Stimulated activated CD4-positive, alpha-beta T cell treated with anti-CD3 and anti-CD28 coated beads, Interleukin-1b, Interleukin-23, amount 100 ng/mL, for 1 hour (primary cell): ENCODE measurements around the gene CASK.

Experiments used
- DNase-seq, 2 donors: peaks; one replicate each; pipeline ENCODE4 v3.0.0-alpha.2; 2020; ENCODE audit warnings: low read depth in 2 of 2

The CASK gene

GRCh38 chrX:41923211-41923977 lies at the start of gene CASK:
CASK (minus strand) TSS chrX:41923554; CDS start chrX:41922988, 566 bp downstream.
- DNase-seq = peak; percentile 76 to 84

DNA sequence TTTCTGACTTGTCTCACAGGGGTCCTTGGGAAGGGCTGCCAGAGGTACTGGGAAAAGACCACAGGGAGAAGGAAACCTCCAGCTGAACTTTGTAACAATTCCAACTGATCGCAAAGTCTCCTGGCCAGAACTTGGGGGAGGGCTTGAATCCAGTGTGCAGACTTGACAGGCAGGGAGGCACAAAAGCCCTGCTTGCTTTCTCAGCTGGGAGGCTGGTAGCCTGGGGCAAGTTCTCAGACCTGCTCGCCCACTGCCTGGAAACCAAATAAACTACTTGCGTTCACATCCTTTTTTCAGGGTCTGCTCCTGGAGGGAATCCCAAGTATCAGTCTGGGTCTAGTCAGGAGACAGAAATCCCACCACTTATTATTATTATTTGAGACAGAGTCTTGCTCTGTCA lies 48.0 kb upstream of the CASK start:
- DNase-seq = no peak

DNA sequence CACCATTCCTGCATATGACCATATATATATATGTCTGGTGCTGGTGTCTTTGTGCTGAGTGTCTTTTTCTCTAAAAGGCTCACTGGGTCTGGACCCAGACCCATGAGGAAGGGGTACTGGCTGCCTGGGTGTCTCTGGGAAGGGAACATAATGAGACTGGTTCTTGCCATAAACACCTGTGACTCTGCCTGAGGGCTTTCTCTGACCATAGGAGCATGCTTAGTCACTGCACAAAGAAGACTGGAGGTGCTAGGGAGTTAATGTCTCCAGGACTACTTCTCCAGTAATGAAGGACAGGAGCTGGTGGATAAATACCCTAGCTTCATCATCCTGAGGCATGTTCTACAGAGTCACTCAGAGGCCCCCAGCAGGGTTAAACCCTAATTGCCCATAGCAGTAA lies 47.1 kb upstream of the CASK start:
- DNase-seq = no peak

GRCh38 chrX:41963348-41963747 lies 40.0 kb upstream of the CASK start:
- DNase-seq = no peak

DNA sequence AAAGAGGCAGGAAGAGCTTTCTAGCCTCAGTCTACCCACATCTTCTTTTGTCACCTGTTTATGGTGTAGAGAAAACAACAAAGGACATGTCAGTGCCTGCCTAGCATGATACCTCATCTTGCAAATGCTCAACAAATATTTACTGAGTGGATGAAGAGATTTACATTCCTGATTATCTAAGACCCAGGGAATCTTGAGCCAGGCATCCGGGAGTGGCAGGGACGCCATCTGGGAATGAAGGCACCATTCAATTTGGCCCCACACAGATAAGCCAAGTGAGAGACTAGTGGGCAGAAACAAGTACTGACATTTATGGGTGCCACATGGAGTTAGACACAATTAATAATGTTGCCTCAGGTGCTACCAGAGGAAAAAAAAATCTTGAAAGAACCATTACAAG lies 36.8 kb upstream of the CASK start:
- no peak for DNase-seq

- DNase-seq = no peak
Observed at GRCh38 chrX:41958861-41959260, 35.5 kb upstream of the CASK start.

GRCh38 chrX:41956027-41956426 lies 32.7 kb upstream of the CASK start:
- no peak for DNase-seq

DNA sequence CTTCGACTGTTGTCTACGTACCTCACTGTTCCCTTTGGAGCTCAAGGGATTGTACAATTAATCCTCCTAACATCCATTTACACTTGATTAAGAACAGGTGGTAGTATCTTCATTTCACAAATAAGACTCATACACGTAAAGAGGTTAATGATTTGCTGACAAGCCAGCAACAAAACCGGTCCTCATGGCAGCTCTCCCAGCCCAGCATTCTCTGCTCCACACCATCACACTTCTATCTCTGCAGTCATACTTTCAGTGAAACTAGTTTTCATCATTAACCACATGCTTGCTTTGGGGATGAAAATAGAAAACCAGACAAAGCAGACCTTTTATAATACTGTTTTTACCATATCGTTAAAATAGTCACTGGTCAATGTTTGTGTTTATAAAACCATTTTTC lies 28.7 kb upstream of the CASK start:
- no peak for DNase-seq

- no peak for DNase-seq
Observed at GRCh38 chrX:41946989-41947612, 23.7 kb upstream of the CASK start.

DNA sequence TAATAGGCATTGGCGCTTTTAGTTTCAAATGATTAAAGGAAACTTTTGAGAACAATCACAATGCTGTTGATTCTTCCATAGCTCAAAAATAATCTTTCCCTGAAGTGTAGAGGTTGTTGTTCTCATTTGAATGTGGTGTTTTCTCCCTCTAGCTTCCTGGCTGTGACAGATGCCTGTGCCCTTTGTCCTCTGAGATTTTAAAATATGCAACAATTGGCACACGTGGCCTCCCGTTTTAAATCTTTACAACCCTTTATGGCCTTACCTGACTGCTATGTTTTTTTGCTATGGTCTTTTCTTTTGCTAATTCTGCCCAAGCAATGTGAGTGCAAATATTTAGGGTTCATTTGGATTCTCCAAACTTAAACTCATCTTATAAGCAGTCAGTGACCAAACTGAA lies 22.9 kb upstream of the CASK start:
- DNase-seq = no peak

DNA sequence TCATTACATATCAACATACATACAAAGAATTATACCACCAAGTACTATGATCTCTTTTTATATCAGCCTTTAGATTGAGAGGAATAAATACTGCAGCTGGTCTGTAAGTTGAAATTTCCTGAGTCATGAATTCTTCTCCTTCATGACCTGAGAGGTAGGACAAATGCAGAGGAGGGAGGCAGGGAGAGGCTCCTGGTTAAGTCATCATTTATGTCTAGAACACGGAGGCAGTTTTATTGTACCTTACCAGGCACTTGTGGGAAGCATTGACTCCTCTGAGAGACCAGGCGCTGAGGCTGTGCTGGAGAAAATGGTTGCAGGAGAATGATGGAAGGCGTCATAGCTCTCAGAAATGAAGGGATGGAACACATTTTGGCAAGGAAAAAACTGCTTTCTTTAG lies 12.5 kb upstream of the CASK start:
- no peak for DNase-seq

DNA sequence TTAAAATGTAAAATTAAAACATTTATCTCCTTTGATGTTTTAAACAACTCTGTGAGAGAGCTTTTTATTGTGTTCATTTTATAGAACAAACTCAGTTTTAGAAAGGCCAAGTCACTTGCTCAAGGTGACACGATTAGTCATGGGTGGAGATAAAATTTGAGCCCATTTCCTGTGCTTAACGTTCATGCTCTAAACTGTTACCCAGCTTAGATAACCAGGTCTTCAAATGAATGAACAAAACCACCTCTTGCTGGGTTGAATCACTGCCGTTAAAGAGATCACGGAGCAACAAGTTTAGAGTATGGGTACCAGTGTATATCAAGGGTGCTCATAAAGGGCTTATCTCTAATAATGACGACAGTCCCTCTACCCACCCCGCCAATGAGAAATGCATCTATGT lies 10.2 kb upstream of the CASK start:
- no peak for DNase-seq

- no peak for DNase-seq
Observed at GRCh38 chrX:41932885-41933284, 9.5 kb upstream of the CASK start.

GRCh38 chrX:41931591-41931990 lies 8.2 kb upstream of the CASK start:
- no peak for DNase-seq

- no peak for DNase-seq
Observed at GRCh38 chrX:41923978-41924683, 777 bp upstream of the CASK start.

- no peak for DNase-seq
Observed at GRCh38 chrX:41922431-41923151, 763 bp downstream of the CASK start.

- no peak for DNase-seq
Observed at GRCh38 chrX:41921492-41922430, 1.6 kb downstream of the CASK start.

GRCh38 chrX:41919870-41920269 lies 3.5 kb downstream of the CASK start:
- no peak for DNase-seq

DNA sequence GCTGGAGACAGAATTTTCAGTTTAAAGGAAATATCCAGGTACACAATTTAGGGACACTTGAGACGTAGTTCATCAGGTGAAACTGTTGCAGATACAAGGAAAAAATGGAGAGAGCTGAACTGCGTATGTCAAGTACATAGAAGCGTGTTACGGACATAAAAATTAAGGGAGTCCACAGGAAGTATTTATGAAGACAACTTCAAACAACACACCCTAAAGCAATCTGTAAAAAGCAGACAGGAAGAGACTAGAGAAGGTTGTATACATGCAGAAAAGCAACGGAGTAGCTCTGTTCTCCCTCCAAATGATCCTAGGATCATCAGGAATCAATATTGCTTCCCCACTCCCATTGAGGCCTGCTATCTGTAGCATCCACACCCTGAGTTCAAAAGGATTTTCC lies 5.8 kb downstream of the CASK start:
- no peak for DNase-seq

DNA sequence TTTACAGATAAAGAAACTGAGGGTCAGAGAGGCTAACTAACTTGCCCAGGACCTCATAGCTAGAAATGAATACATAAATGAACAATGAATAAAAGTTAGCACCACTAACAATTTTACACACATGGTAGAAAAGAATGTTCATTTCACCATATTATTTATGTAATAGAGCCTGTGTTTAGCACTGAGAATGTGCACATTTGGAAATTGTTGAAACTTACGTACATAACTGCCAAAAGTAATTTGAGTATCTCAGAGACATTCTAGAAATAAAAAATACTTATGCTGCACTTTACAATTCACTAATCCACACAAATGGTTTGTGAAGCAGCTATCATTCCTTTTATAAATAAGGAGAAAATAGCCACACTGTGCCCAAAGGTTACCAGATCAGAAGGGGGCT lies 9.9 kb downstream of the CASK start:
- no peak for DNase-seq

DNA sequence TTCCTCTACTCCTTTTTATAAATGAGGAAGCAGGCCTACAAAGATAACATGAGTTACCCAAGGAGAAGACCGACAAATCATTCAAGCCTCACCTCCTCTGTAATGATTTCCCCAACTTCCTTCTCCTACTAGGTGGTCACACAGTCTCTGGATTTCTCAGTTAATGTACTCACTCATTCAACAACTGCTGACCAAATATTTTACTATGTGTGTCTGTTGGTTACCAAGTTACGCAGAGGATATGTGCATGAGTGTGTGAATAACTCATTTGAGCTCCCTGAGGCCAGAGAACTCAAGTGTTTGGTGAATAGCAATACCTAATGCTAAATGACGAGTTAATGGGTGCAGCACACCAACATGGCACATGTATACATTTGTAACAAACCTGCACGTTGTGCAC lies 10.4 kb downstream of the CASK start:
- no peak for DNase-seq
